Adrenal gland (tissue), 5 donors: ENCODE measurements around the gene DNAAF1.
"Not testable (repeated sequence)": the region's sequence is repeated elsewhere in the genome, so short reads cannot be mapped to it uniquely, and the experiment has no call there.

Source experiments
- POLR2A ChIP-seq, 2 donors: fragments of 450-650 bp; IDR thresholded peaks; one replicate each; pipeline ENCODE4 v1.6.1; 2017; ENCODE audit warnings: antibody characterized with exemption in 2 of 2, mild to moderate bottlenecking in 2 of 2, moderate library complexity in 1 of 2
- TF ChIP-seq, protein P1 (sequence below), 6 experiments: fragments of 450-650 bp in 4 of 6; fragments of 200-600 bp in 2 of 6; sonication (generic) in 1 of 6; IDR thresholded peaks; 1 replicate in 5 of 6; 2 replicates in 1 of 6; pipeline versions ENCODE4 v1.5.1 to v1.8.0; 2016 to 2021; ENCODE audit warnings: antibody characterized with exemption in 6 of 6, mild to moderate bottlenecking in 2 of 6, moderate library complexity in 1 of 6
- donor health status: DM: no; HTN: no; CAD: no.

DNA sequence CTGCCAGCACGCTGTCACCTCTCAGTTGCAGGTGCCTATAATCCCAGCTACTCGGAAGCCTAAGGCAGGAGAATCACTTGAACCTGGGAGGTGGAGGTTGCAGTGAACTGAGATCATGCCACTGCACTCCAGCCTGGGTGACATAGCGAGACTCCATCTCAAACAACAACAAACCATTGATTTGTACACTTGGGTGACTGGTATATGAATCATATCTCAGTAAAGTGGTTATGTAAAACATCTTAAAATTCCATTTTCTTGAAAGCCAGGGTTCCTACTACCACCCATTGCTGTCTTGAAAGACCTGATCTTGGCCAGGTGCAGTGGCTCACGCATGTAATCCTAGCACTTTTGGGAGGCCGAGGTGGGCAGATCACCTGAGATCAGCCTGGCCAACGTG, 60.0 kb downstream of the DNAAF1 start:
- TF ChIP-seq POLR2A (IDR thresholded peaks at IDR 0.05), result not testable (repeated sequence)
- TF ChIP-seq, protein P1, sequence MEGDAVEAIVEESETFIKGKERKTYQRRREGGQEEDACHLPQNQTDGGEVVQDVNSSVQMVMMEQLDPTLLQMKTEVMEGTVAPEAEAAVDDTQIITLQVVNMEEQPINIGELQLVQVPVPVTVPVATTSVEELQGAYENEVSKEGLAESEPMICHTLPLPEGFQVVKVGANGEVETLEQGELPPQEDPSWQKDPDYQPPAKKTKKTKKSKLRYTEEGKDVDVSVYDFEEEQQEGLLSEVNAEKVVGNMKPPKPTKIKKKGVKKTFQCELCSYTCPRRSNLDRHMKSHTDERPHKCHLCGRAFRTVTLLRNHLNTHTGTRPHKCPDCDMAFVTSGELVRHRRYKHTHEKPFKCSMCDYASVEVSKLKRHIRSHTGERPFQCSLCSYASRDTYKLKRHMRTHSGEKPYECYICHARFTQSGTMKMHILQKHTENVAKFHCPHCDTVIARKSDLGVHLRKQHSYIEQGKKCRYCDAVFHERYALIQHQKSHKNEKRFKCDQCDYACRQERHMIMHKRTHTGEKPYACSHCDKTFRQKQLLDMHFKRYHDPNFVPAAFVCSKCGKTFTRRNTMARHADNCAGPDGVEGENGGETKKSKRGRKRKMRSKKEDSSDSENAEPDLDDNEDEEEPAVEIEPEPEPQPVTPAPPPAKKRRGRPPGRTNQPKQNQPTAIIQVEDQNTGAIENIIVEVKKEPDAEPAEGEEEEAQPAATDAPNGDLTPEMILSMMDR (IDR thresholded peaks at IDR 0.05), result not testable (repeated sequence)
